ENCODE data around the gene NUDT3.

DNA sequence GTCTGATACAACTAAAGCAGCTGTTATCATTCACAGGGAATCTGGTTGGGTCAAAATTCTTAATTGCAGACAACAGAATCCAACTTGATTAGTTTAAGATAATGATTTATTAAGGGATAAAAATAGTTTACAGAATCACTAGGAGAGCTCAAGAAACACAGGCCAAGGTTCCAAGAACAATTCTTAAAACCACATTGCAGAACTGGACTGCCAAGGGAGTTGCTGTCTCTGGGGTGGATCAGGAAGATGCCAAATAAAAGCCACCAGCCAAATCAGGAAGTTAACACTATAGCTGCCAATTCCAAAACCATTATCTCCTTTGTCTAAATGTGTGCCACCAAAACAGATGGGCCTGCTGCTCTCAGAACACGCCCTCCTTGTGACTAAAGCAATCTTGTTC is 53.7 kb downstream of the NUDT3 start:
- TF ChIP-seq, protein P1, sequence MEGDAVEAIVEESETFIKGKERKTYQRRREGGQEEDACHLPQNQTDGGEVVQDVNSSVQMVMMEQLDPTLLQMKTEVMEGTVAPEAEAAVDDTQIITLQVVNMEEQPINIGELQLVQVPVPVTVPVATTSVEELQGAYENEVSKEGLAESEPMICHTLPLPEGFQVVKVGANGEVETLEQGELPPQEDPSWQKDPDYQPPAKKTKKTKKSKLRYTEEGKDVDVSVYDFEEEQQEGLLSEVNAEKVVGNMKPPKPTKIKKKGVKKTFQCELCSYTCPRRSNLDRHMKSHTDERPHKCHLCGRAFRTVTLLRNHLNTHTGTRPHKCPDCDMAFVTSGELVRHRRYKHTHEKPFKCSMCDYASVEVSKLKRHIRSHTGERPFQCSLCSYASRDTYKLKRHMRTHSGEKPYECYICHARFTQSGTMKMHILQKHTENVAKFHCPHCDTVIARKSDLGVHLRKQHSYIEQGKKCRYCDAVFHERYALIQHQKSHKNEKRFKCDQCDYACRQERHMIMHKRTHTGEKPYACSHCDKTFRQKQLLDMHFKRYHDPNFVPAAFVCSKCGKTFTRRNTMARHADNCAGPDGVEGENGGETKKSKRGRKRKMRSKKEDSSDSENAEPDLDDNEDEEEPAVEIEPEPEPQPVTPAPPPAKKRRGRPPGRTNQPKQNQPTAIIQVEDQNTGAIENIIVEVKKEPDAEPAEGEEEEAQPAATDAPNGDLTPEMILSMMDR (IDR thresholded peaks at IDR 0.05 in 4 of 5, conservative IDR thresholded peaks at IDR 0.05 in 1 of 5), result no peak
- no peak for TF ChIP-seq POLR2A (IDR thresholded peaks at IDR 0.05)

All from gastrocnemius medialis (tissue), 4 donors.